Trophoblast cell (in vitro differentiated cells and primary cell): Measurements from ENCODE around the gene STARD5.

Experiments
- DNase-seq, 2 donors: peaks; one replicate each; pipeline ENCODE4 v3.0.0-alpha.2; 2016
- H2AFZ ChIP-seq: 2 replicates; pipeline ENCODE4 v1.6.1; 2013; ENCODE audit warnings: low read length, moderate library complexity, mild to moderate bottlenecking; ENCODE audit not compliant: insufficient read depth, poor library complexity
- H2AK5ac ChIP-seq: 2 replicates; pipeline ENCODE4 v1.6.1; 2013; ENCODE audit warnings: mild to moderate bottlenecking, low read length
- H2BK120ac ChIP-seq: 2 replicates; pipeline ENCODE4 v1.6.1; 2013; ENCODE audit warnings: low read length, mild to moderate bottlenecking, moderate library complexity; ENCODE audit not compliant: insufficient read depth, poor library complexity
- H2BK12ac ChIP-seq: 2 replicates; pipeline ENCODE4 v1.6.1; 2013; ENCODE audit warnings: mild to moderate bottlenecking, low read length, moderate library complexity
- H2BK5ac ChIP-seq: 2 replicates; pipeline ENCODE4 v1.6.1; 2013; ENCODE audit warnings: low read length, low read depth, moderate library complexity, mild to moderate bottlenecking; ENCODE audit not compliant: poor library complexity
- H3K14ac ChIP-seq: 2 replicates; pipeline ENCODE4 v1.6.1; 2013; ENCODE audit warnings: mild to moderate bottlenecking, low read length
- H3K18ac ChIP-seq: 2 replicates; pipeline ENCODE4 v1.6.1; 2013; ENCODE audit warnings: mild to moderate bottlenecking, low read length
- H3K23ac ChIP-seq: 2 replicates; pipeline ENCODE4 v1.6.1; 2013; ENCODE audit warnings: low read length
- H3K27ac ChIP-seq: 2 replicates; pipeline ENCODE4 v1.5.1; 2013; ENCODE audit warnings: low read depth, mild to moderate bottlenecking, inconsistent platforms, low read length, moderate library complexity
- H3K27me3 ChIP-seq: 2 replicates; pipeline ENCODE4 v1.6.1; 2013; ENCODE audit warnings: inconsistent platforms, mild to moderate bottlenecking, low read length, moderate library complexity; ENCODE audit not compliant: insufficient read depth
- H3K36me3 ChIP-seq, 2 experiments: 1 replicate in 1 of 2; 2 replicates in 1 of 2; pipeline ENCODE4 v1.6.1; 2013; ENCODE audit warnings: low read length in 2 of 2, mild to moderate bottlenecking in 2 of 2, moderate library complexity in 1 of 2; ENCODE audit not compliant: insufficient read depth in 2 of 2, control insufficient read depth in 1 of 2
- H3K4ac ChIP-seq: 2 replicates; pipeline ENCODE4 v1.6.1; 2013; ENCODE audit warnings: low read depth, mild to moderate bottlenecking, low read length, moderate library complexity
- H3K4me1 ChIP-seq, 2 experiments: 1 replicate in 1 of 2; 2 replicates in 1 of 2; pipeline ENCODE4 v1.6.1; 2013; ENCODE audit warnings: low read length in 2 of 2, mild to moderate bottlenecking in 2 of 2, moderate library complexity in 1 of 2; ENCODE audit not compliant: insufficient read depth in 2 of 2, control insufficient read depth in 1 of 2
- H3K4me2 ChIP-seq: 2 replicates; pipeline ENCODE4 v1.6.1; 2013; ENCODE audit warnings: inconsistent platforms, mild to moderate bottlenecking, low read length, moderate library complexity
- H3K4me3 ChIP-seq: 2 replicates; pipeline ENCODE4 v1.5.1; 2013; ENCODE audit warnings: mild to moderate bottlenecking, low read depth, low read length, inconsistent platforms
- H3K79me1 ChIP-seq: one replicate; pipeline ENCODE4 v1.6.1; 2013; ENCODE audit warnings: low read length
- H3K79me2 ChIP-seq: 2 replicates; pipeline ENCODE4 v1.6.1; 2013; ENCODE audit warnings: low read length, mild to moderate bottlenecking; ENCODE audit not compliant: control insufficient read depth, insufficient read depth, poor library complexity
- H3K9ac ChIP-seq: 2 replicates; pipeline ENCODE4 v1.6.1; 2013; ENCODE audit warnings: mild to moderate bottlenecking, low read length
- H3K9me3 ChIP-seq: 2 replicates; pipeline ENCODE4 v1.6.1; 2013; ENCODE audit warnings: low read depth, mild to moderate bottlenecking, control low read depth, inconsistent platforms, low read length; ENCODE audit not compliant: insufficient read depth
- H4K12ac ChIP-seq: 2 replicates; pipeline ENCODE4 v1.6.1; 2013; ENCODE audit warnings: low read depth, mild to moderate bottlenecking, low read length, moderate library complexity
- H4K8ac ChIP-seq: 2 replicates; pipeline ENCODE4 v1.6.1; 2013; ENCODE audit warnings: low read depth, mild to moderate bottlenecking, low read length, moderate library complexity
- H4K91ac ChIP-seq: one replicate; pipeline ENCODE4 v1.6.1; 2013; ENCODE audit warnings: low read depth, mild to moderate bottlenecking, low read length, moderate library complexity
- WGBS: extraction: QIAGEN DNeasy Blood & Tissue Kit; methylation state at CpG from one replicate; pipeline ENCODE4 v1.1.7; 2013; ENCODE audit warnings: missing lambda C conversion rate; ENCODE audit not compliant: insufficient read length, insufficient coverage; ENCODE audit errors: extremely low coverage; 5-methylcytosine and 5-hydroxymethylcytosine counted together

Gene STARD5

GRCh38 chr15:81314378-81314777 is 9.6 kb downstream of the STARD5 start:
- Histone ChIP-seq H3K4ac (no peak overlapping the region), H3K79me2 (no peaks in the 10 kb centered on the region), H3K18ac (no peak overlapping the region), H3K14ac (no peak overlapping the region), H3K4me2 (no peak overlapping the region), H3K27me3 (no peaks in the 10 kb centered on the region), H2AFZ (no peak overlapping the region), H3K9me3 (no peaks in the 10 kb centered on the region), H4K91ac (no peak overlapping the region), H3K79me1 (no peaks in the 10 kb centered on the region), H4K12ac (no peak overlapping the region), H2BK12ac (no peak overlapping the region), H2AK5ac (no peak overlapping the region), H3K4me1 (peaks cover 2 to 6% of the 10 kb centered on the region in 2 experiments), H3K36me3 (peaks cover 8 to 13% of the 10 kb centered on the region in 2 experiments), H2BK120ac (no peak overlapping the region), H3K9ac (no peak overlapping the region), H4K8ac (no peak overlapping the region), H3K23ac (no peak overlapping the region), H3K27ac (no peak overlapping the region), H3K4me3 (no peak overlapping the region), H2BK5ac (no peak overlapping the region)
- no peak for DNase-seq
- no CpG with 5 or more reads among the region's 5 CpGs for WGBS

DNA sequence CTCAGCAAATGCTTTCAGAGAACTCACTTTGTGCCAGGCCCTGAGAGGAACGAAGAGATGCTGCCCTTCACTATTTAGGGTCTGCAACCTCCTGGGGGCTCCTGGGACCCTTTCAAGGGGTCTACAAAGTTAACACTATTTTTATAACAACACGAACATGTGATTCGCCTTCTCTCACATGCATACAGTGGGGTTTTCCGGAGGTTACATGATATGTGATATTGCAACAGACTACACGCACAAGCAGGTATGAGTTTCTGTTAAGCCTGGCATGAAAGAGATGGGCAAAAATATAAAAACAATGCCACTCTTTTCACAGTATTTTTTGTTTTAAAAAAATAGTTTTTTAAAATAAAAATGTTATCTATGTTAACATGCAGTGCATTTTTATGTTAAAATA is 10.3 kb downstream of the STARD5 start:
- H3K4me3 ChIP-seq, result no peak overlapping the region

DNA sequence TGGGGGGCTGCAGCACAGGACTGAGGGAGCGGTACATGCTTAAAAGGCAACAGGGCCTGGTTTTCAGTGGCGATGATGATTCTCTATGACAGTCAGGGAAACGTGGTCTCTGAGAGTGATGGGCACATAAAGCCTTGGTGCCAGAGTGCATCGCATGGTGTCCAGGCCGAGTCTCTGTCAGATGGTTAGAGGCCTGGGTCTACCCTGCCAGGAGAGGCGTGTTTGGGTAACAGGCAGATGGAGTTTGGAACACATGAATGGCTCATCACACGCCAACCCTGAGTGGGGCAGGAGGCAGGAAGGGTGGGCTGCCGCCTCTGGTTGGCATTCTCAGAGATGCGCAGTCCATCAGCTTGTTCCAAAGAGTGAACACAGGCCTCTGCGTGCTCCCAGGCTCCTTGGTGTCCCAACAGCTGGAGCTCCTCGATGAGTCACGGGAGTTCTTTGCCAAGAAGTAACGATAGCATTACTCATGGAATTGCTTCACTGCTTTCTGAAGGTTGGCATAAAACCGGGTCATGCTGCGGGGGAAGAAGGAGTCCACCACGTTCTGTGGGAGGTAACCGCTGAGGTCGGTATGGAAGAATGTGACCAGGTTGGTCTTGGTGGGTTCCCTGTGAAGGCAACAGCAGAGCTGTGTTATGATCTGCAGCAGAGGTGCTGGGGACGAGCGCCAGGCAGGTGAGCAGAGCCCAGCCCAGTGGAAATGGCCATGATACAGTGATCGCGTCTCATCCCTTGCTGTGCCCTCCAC is 11.0 kb downstream of the STARD5 start:
- Histone ChIP-seq H3K4me1 (peaks cover 2 to 6% of the 10 kb centered on the region in 2 experiments), H4K8ac (no peak overlapping the region), H3K27ac (no peak overlapping the region), H2AFZ (no peak overlapping the region), H2BK12ac (no peak overlapping the region), H3K36me3 (peaks cover 8 to 9% of the 10 kb centered on the region in 2 experiments), H3K14ac (no peak overlapping the region), H2AK5ac (no peak overlapping the region), H2BK5ac (no peak overlapping the region), H4K12ac (no peak overlapping the region), H3K27me3 (no peaks in the 10 kb centered on the region), H3K23ac (no peak overlapping the region), H4K91ac (no peak overlapping the region), H2BK120ac (no peak overlapping the region), H3K79me1 (no peaks in the 10 kb centered on the region), H3K9ac (no peak overlapping the region), H3K4me2 (no peak overlapping the region), H3K4ac (no peak overlapping the region), H3K18ac (no peak overlapping the region), H3K9me3 (no peaks in the 10 kb centered on the region), H3K4me3 (no peak overlapping the region), H3K79me2 (no peaks in the 10 kb centered on the region)
- no CpG with 5 or more reads among the region's 22 CpGs for WGBS
- DNase-seq, result peak; percentile 93 to 99

More for the DNA sequence above, 10.3 kb downstream of the STARD5 start:
- Histone ChIP-seq H3K27ac (no peak overlapping the region), H3K4ac (no peak overlapping the region), H4K91ac (no peak overlapping the region), H4K8ac (no peak overlapping the region), H3K4me1 (peaks cover 2 to 6% of the 10 kb centered on the region in 2 experiments), H3K9me3 (no peaks in the 10 kb centered on the region), H3K9ac (no peak overlapping the region), H3K79me2 (no peaks in the 10 kb centered on the region), H2AK5ac (no peak overlapping the region), H3K36me3 (peaks cover 8 to 9% of the 10 kb centered on the region in 2 experiments), H2BK12ac (no peak overlapping the region), H4K12ac (no peak overlapping the region), H2AFZ (no peak overlapping the region), H2BK120ac (no peak overlapping the region), H2BK5ac (no peak overlapping the region), H3K4me2 (no peak overlapping the region), H3K23ac (no peak overlapping the region), H3K18ac (no peak overlapping the region), H3K14ac (no peak overlapping the region), H3K79me1 (no peaks in the 10 kb centered on the region), H3K27me3 (no peaks in the 10 kb centered on the region)
- WGBS, result no CpG with 5 or more reads among the region's 5 CpGs
- peak in 1 of 2 donors; percentile 42 for DNase-seq

- no peak overlapping the region for H3K23ac ChIP-seq
- peaks cover 4 to 5% of the 10 kb centered on the region in 2 experiments for H3K36me3 ChIP-seq
- no peak overlapping the region for H3K4me2 ChIP-seq
- no peak overlapping the region for H4K12ac ChIP-seq
- no peak overlapping the region for H4K8ac ChIP-seq
- no peak overlapping the region for H3K14ac ChIP-seq
- H2AFZ ChIP-seq, result no peak overlapping the region
- no peaks in the 10 kb centered on the region for H3K27me3 ChIP-seq
- DNase-seq, result peak; percentile 20 to 26
- no peaks in the 10 kb centered on the region for H3K79me2 ChIP-seq
- H3K4me3 ChIP-seq, result no peak overlapping the region
- no peak overlapping the region for H2AK5ac ChIP-seq
- H3K27ac ChIP-seq, result no peak overlapping the region
- H3K4me1 ChIP-seq, result peaks cover 2 to 6% of the 10 kb centered on the region in 2 experiments
- H2BK5ac ChIP-seq, result no peak overlapping the region
- H3K4ac ChIP-seq, result no peak overlapping the region
- no peak overlapping the region for H2BK12ac ChIP-seq
- H2BK120ac ChIP-seq, result no peak overlapping the region
- no peak overlapping the region for H4K91ac ChIP-seq
- no peak overlapping the region for H3K18ac ChIP-seq
- no peaks in the 10 kb centered on the region for H3K79me1 ChIP-seq
- WGBS, result no CpG with 5 or more reads among the region's 10 CpGs
- H3K9ac ChIP-seq, result no peak overlapping the region
- H3K9me3 ChIP-seq, result no peaks in the 10 kb centered on the region
Observed at GRCh38 chr15:81311752-81312464, 12.0 kb downstream of the STARD5 start.
